ENCODE measurements around the gene NKD2. TPM values are rescaled to one million over a fixed set of nuclear protein-coding genes. Genes with fewer than 3 reads are reported as not detected.

NKD2 gene, protein sequence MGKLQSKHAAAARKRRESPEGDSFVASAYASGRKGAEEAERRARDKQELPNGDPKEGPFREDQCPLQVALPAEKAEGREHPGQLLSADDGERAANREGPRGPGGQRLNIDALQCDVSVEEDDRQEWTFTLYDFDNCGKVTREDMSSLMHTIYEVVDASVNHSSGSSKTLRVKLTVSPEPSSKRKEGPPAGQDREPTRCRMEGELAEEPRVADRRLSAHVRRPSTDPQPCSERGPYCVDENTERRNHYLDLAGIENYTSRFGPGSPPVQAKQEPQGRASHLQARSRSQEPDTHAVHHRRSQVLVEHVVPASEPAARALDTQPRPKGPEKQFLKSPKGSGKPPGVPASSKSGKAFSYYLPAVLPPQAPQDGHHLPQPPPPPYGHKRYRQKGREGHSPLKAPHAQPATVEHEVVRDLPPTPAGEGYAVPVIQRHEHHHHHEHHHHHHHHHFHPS
- total RNA-seq, result 23.9 and 28.3 TPM in 2 replicates
- long read RNA-seq, result 0 reads

GRCh38 chr5:1008451-1009358 is at the start of gene NKD2:
NKD2 (plus strand) TSS chr5:1008802; CDS start chr5:1009058, 256 bp downstream.
- DNase-seq (ENCODE audit: low spot score, unreplicated experiment), result peak; percentile 72
- H3K36me3 Mint-ChIP-seq (ENCODE audit: insufficient read depth), result no peaks in the 10 kb centered on the region
- TF ChIP-seq, protein P1, sequence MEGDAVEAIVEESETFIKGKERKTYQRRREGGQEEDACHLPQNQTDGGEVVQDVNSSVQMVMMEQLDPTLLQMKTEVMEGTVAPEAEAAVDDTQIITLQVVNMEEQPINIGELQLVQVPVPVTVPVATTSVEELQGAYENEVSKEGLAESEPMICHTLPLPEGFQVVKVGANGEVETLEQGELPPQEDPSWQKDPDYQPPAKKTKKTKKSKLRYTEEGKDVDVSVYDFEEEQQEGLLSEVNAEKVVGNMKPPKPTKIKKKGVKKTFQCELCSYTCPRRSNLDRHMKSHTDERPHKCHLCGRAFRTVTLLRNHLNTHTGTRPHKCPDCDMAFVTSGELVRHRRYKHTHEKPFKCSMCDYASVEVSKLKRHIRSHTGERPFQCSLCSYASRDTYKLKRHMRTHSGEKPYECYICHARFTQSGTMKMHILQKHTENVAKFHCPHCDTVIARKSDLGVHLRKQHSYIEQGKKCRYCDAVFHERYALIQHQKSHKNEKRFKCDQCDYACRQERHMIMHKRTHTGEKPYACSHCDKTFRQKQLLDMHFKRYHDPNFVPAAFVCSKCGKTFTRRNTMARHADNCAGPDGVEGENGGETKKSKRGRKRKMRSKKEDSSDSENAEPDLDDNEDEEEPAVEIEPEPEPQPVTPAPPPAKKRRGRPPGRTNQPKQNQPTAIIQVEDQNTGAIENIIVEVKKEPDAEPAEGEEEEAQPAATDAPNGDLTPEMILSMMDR (IDR thresholded peaks at IDR 0.05; ENCODE audit: unreplicated experiment), result peak; percentile 74
- H3K27ac Mint-ChIP-seq, result peak within 1 kb of the TSS; percentile 45
- H3K4me3 Mint-ChIP-seq (ENCODE audit: low read depth), result peak within 1 kb of the TSS; percentile 77
- no peaks in the 10 kb centered on the region for H3K9me3 Mint-ChIP-seq (ENCODE audit: low read depth)
- peaks cover 32% of the 10 kb centered on the region for H3K27me3 Mint-ChIP-seq
- H3K4me1 Mint-ChIP-seq (ENCODE audit: low read depth), result peaks cover 22% of the 10 kb centered on the region

GRCh38 chr5:959581-960531 is 48.7 kb upstream of the NKD2 start:
- Mint-ChIP-seq H3K27ac (no peak overlapping the region), H3K27me3 (peaks cover 19% of the 10 kb centered on the region), H3K4me3 (ENCODE audit: low read depth) (no peak overlapping the region), H3K4me1 (ENCODE audit: low read depth) (peaks cover 4% of the 10 kb centered on the region), H3K9me3 (ENCODE audit: low read depth) (no peaks in the 10 kb centered on the region), H3K36me3 (ENCODE audit: insufficient read depth) (no peaks in the 10 kb centered on the region)
- peak; percentile 9 for DNase-seq (ENCODE audit: low spot score, unreplicated experiment)
- TF ChIP-seq, protein P1 (IDR thresholded peaks at IDR 0.05; ENCODE audit: unreplicated experiment), result no peak

DNA sequence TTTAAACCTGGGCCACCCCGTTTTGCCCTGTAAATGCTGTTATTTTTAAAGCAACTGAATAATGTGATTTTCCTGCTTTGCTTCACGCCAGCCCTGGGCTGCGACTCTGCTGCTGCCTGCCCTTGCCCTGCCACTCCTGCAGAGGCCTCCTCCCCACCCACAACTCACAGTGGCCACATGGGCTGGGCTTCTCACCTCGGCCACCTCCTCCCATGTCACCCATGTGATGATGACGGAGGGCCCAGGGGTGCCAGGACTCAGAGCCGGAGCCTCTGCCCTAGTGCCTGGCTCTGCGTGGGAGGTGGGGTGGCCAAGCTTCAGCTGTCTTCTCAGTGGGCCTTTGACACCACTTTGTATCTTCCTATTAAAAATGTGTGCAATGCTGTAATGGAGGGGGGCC is 48.1 kb upstream of the NKD2 start:
- TF ChIP-seq, protein P1 (IDR thresholded peaks at IDR 0.05; ENCODE audit: unreplicated experiment), result no peak
- Mint-ChIP-seq H3K36me3 (ENCODE audit: insufficient read depth) (no peaks in the 10 kb centered on the region), H3K27ac (no peak overlapping the region), H3K4me1 (ENCODE audit: low read depth) (peaks cover 4% of the 10 kb centered on the region), H3K4me3 (ENCODE audit: low read depth) (no peak overlapping the region), H3K9me3 (ENCODE audit: low read depth) (no peaks in the 10 kb centered on the region), H3K27me3 (peaks cover 20% of the 10 kb centered on the region)
- peak; percentile 7 for DNase-seq (ENCODE audit: low spot score, unreplicated experiment)

GRCh38 chr5:961002-961710 is 47.4 kb upstream of the NKD2 start:
- H3K9me3 Mint-ChIP-seq (ENCODE audit: low read depth), result no peaks in the 10 kb centered on the region
- H3K4me3 Mint-ChIP-seq (ENCODE audit: low read depth), result no peak overlapping the region
- no peak overlapping the region for H3K27ac Mint-ChIP-seq
- TF ChIP-seq, protein P1 (IDR thresholded peaks at IDR 0.05; ENCODE audit: unreplicated experiment), result no peak
- peaks cover 4% of the 10 kb centered on the region for H3K4me1 Mint-ChIP-seq (ENCODE audit: low read depth)
- DNase-seq (ENCODE audit: low spot score, unreplicated experiment), result no peak
- H3K36me3 Mint-ChIP-seq (ENCODE audit: insufficient read depth), result no peaks in the 10 kb centered on the region
- H3K27me3 Mint-ChIP-seq, result peaks cover 17% of the 10 kb centered on the region
